ENCODE measurements around the gene KISS1R.

The KISS1R gene

GRCh38 chr19:916645-917322, 349 bp upstream of the KISS1R start:
- H3F3A ChIP-seq (ENCODE audit: low read depth): peaks cover 2% of the 10 kb centered on the region; the same call in 1 of the 2 replicates
- no peak overlapping the region for H3K9ac ChIP-seq (ENCODE audit: low read depth, low read length, poor library complexity, severe bottlenecking)
- H4K20me1 ChIP-seq (ENCODE audit: insufficient read depth, low read length, poor library complexity, severe bottlenecking): no peaks in the 10 kb centered on the region
- no peaks in the 10 kb centered on the region for H3K27me3 ChIP-seq (ENCODE audit: insufficient read depth, low read length, poor library complexity, severe bottlenecking)
- no peaks in the 10 kb centered on the region for H3K9me2 ChIP-seq (replicated peaks; ENCODE audit: low read depth, low read length)
- H2AFZ ChIP-seq (ENCODE audit: low read length): no peak overlapping the region
- peaks cover 13% of the 10 kb centered on the region; the same call in 1 of the 2 replicates for H3K79me2 ChIP-seq (ENCODE audit: insufficient read depth, low read length)
- no peaks in the 10 kb centered on the region for H3K36me3 ChIP-seq (ENCODE audit: insufficient read depth, low read length)
- H3K4me1 ChIP-seq (ENCODE audit: insufficient read depth, low read length, poor library complexity, severe bottlenecking): peaks cover 6% of the 10 kb centered on the region
- TF ChIP-seq EZH2phosphoT487 (IDR thresholded peaks at IDR 0.05; ENCODE audit: borderline replicate concordance): no peak
- TF ChIP-seq CTCF (conservative IDR thresholded peaks at IDR 0.05; ENCODE audit: low read length): no peak
- no peaks in the 10 kb centered on the region for H3K9me3 ChIP-seq (ENCODE audit: insufficient read depth, low read depth, low read length)
- no peak overlapping the region for H3K4me2 ChIP-seq (ENCODE audit: low read depth, low read length, poor library complexity, severe bottlenecking)
- H3K4me3 ChIP-seq (ENCODE audit: low read length, poor library complexity, severe bottlenecking): no peak overlapping the region

GRCh38 chr19:918152-918437, 962 bp downstream of the KISS1R start:
- TF ChIP-seq EZH2phosphoT487 (IDR thresholded peaks at IDR 0.05; ENCODE audit: borderline replicate concordance): no peak
- TF ChIP-seq CTCF (conservative IDR thresholded peaks at IDR 0.05; ENCODE audit: low read length): no peak
- Histone ChIP-seq H3K9ac (ENCODE audit: low read depth, low read length, poor library complexity, severe bottlenecking) (no peak overlapping the region), H3F3A (ENCODE audit: low read depth) (peaks cover 2% of the 10 kb centered on the region; the same call in 1 of the 2 replicates), H3K9me3 (ENCODE audit: insufficient read depth, low read depth, low read length) (no peaks in the 10 kb centered on the region), H4K20me1 (ENCODE audit: insufficient read depth, low read length, poor library complexity, severe bottlenecking) (no peaks in the 10 kb centered on the region), H3K4me1 (ENCODE audit: insufficient read depth, low read length, poor library complexity, severe bottlenecking) (peaks cover 8% of the 10 kb centered on the region), H3K27me3 (ENCODE audit: insufficient read depth, low read length, poor library complexity, severe bottlenecking) (no peaks in the 10 kb centered on the region), H3K79me2 (ENCODE audit: insufficient read depth, low read length) (peaks cover 6% of the 10 kb centered on the region; the same call in 1 of the 2 replicates), H3K4me2 (ENCODE audit: low read depth, low read length, poor library complexity, severe bottlenecking) (no peak overlapping the region), H3K4me3 (ENCODE audit: low read length, poor library complexity, severe bottlenecking) (no peak overlapping the region), H3K36me3 (ENCODE audit: insufficient read depth, low read length) (no peaks in the 10 kb centered on the region), H2AFZ (ENCODE audit: low read length) (no peak overlapping the region), H3K9me2 (replicated peaks; ENCODE audit: low read depth, low read length) (no peaks in the 10 kb centered on the region)

GRCh38 chr19:918481-919198, 1.5 kb downstream of the KISS1R start:
- Histone ChIP-seq H3F3A (ENCODE audit: low read depth) (peaks cover 2% of the 10 kb centered on the region; the same call in 1 of the 2 replicates), H4K20me1 (ENCODE audit: insufficient read depth, low read length, poor library complexity, severe bottlenecking) (no peaks in the 10 kb centered on the region), H2AFZ (ENCODE audit: low read length) (no peak overlapping the region), H3K9ac (ENCODE audit: low read depth, low read length, poor library complexity, severe bottlenecking) (no peak overlapping the region), H3K4me1 (ENCODE audit: insufficient read depth, low read length, poor library complexity, severe bottlenecking) (peaks cover 4% of the 10 kb centered on the region), H3K9me3 (ENCODE audit: insufficient read depth, low read depth, low read length) (no peaks in the 10 kb centered on the region), H3K27me3 (ENCODE audit: insufficient read depth, low read length, poor library complexity, severe bottlenecking) (no peaks in the 10 kb centered on the region), H3K4me3 (ENCODE audit: low read length, poor library complexity, severe bottlenecking) (no peak overlapping the region), H3K36me3 (ENCODE audit: insufficient read depth, low read length) (no peaks in the 10 kb centered on the region), H3K9me2 (replicated peaks; ENCODE audit: low read depth, low read length) (no peaks in the 10 kb centered on the region), H3K79me2 (ENCODE audit: insufficient read depth, low read length) (peaks cover 1% of the 10 kb centered on the region; the same call in 1 of the 2 replicates), H3K4me2 (ENCODE audit: low read depth, low read length, poor library complexity, severe bottlenecking) (no peak overlapping the region)
- TF ChIP-seq EZH2phosphoT487 (IDR thresholded peaks at IDR 0.05; ENCODE audit: borderline replicate concordance) (no peak), CTCF (conservative IDR thresholded peaks at IDR 0.05; ENCODE audit: low read length) (no peak)
